HG03442 (cell line): ENCODE measurements around the gene KCND2.

Experiments
- ATAC-seq: cut with Tn5 transposase; IDR thresholded peaks from one replicate; pipeline ENCODE4 v1.9.1; 2021; ENCODE audit warnings: mild to moderate bottlenecking, moderate library complexity; ENCODE audit not compliant: unreplicated experiment

Gene KCND2

GRCh38 chr7:120582916-120583315, 309.9 kb downstream of the KCND2 start:
- ATAC-seq: no peak

- ATAC-seq: no peak
Measured at GRCh38 chr7:120583899-120584586, 311.1 kb downstream of the KCND2 start.

- ATAC-seq: no peak
Measured at GRCh38 chr7:120586571-120586970, 313.6 kb downstream of the KCND2 start.

GRCh38 chr7:120587243-120587642, 314.3 kb downstream of the KCND2 start:
- no peak for ATAC-seq

- no peak for ATAC-seq
Measured at GRCh38 chr7:120588416-120588815, 315.4 kb downstream of the KCND2 start.

GRCh38 chr7:120588862-120589261, 315.9 kb downstream of the KCND2 start:
- ATAC-seq: no peak

- ATAC-seq: no peak
Measured at GRCh38 chr7:120600607-120601006, 327.6 kb downstream of the KCND2 start.

GRCh38 chr7:120603366-120603765, 330.4 kb downstream of the KCND2 start:
- no peak for ATAC-seq

GRCh38 chr7:120609136-120609753, 336.3 kb downstream of the KCND2 start:
- ATAC-seq: no peak

GRCh38 chr7:120611975-120612374, 339.0 kb downstream of the KCND2 start:
- ATAC-seq: no peak

- ATAC-seq: no peak
Measured at GRCh38 chr7:120615703-120616102, 342.7 kb downstream of the KCND2 start.

- no peak for ATAC-seq
Measured at GRCh38 chr7:120617275-120617674, 344.3 kb downstream of the KCND2 start.

- no peak for ATAC-seq
Measured at GRCh38 chr7:120628251-120628650, 355.3 kb downstream of the KCND2 start.

GRCh38 chr7:120639884-120640283, 366.9 kb downstream of the KCND2 start:
- no peak for ATAC-seq

GRCh38 chr7:120645966-120646365, 373.0 kb downstream of the KCND2 start:
- no peak for ATAC-seq

- ATAC-seq: no peak
Measured at GRCh38 chr7:120654241-120654640, 381.3 kb downstream of the KCND2 start.

- ATAC-seq: no peak
Measured at GRCh38 chr7:120658516-120658915, 385.5 kb downstream of the KCND2 start.

GRCh38 chr7:120662291-120662690, 389.3 kb downstream of the KCND2 start:
- ATAC-seq: no peak

GRCh38 chr7:120665068-120665467, 392.1 kb downstream of the KCND2 start:
- ATAC-seq: no peak

GRCh38 chr7:120675076-120675475, 402.1 kb downstream of the KCND2 start:
- no peak for ATAC-seq

- ATAC-seq: no peak
Measured at GRCh38 chr7:120677535-120677934, 404.6 kb downstream of the KCND2 start.

- ATAC-seq: no peak
Measured at GRCh38 chr7:120680985-120681384, 408.0 kb downstream of the KCND2 start.

- ATAC-seq: no peak
Measured at GRCh38 chr7:120684463-120684862, 411.5 kb downstream of the KCND2 start.
